Activated CD4-positive, alpha-beta T cell treated with anti-CD3 and anti-CD28 coated beads, Interleukin-2, amount 50 U/mL, for 1 hour (primary cell): ENCODE results near the gene XPR1.
"Not testable (repeated sequence)": the region's sequence is repeated elsewhere in the genome, so short reads cannot be mapped to it uniquely, and the experiment has no call there.

Source experiments
- DNase-seq: peaks from one replicate; pipeline ENCODE4 v3.0.0-alpha.2; 2020

Gene XPR1

GRCh38 chr1:180786624-180787023 lies 154.8 kb downstream of the XPR1 start:
- no peak for DNase-seq

GRCh38 chr1:180787628-180788307 lies 155.9 kb downstream of the XPR1 start:
- no peak for DNase-seq

- no peak for DNase-seq
These were observed 157.6 kb downstream of the XPR1 start for GRCh38 chr1:180789460-180789859.

- DNase-seq = not testable (repeated sequence)
These were observed 159.3 kb downstream of the XPR1 start for GRCh38 chr1:180791152-180791551.

GRCh38 chr1:180791806-180792205 lies 160.0 kb downstream of the XPR1 start:
- no peak for DNase-seq

GRCh38 chr1:180793451-180793850 lies 161.6 kb downstream of the XPR1 start:
- no peak for DNase-seq

- DNase-seq = no peak
These were observed 165.2 kb downstream of the XPR1 start for GRCh38 chr1:180796897-180797640.

GRCh38 chr1:180800945-180801344 lies 169.1 kb downstream of the XPR1 start:
- DNase-seq = no peak

- no peak for DNase-seq
These were observed 171.0 kb downstream of the XPR1 start for GRCh38 chr1:180802813-180803212.

- no peak for DNase-seq
These were observed 173.5 kb downstream of the XPR1 start for GRCh38 chr1:180805316-180805715.

- DNase-seq = no peak
These were observed 179.5 kb downstream of the XPR1 start for GRCh38 chr1:180811298-180811697.

GRCh38 chr1:180811886-180812285 lies 180.1 kb downstream of the XPR1 start:
- DNase-seq = no peak

- DNase-seq = no peak
These were observed 182.4 kb downstream of the XPR1 start for GRCh38 chr1:180814258-180814657.

GRCh38 chr1:180815188-180815587 lies 183.4 kb downstream of the XPR1 start:
- no peak for DNase-seq

GRCh38 chr1:180816132-180816531 lies 184.3 kb downstream of the XPR1 start:
- no peak for DNase-seq

GRCh38 chr1:180821970-180822369 lies 190.1 kb downstream of the XPR1 start:
- no peak for DNase-seq

GRCh38 chr1:180831507-180831906 lies 199.7 kb downstream of the XPR1 start:
- not testable (repeated sequence) for DNase-seq

- DNase-seq = not testable (repeated sequence)
These were observed 201.4 kb downstream of the XPR1 start for GRCh38 chr1:180833180-180833579.

- DNase-seq = no peak
These were observed 204.6 kb downstream of the XPR1 start for GRCh38 chr1:180836449-180836848.

- DNase-seq = no peak
These were observed 205.2 kb downstream of the XPR1 start for GRCh38 chr1:180837020-180837419.

GRCh38 chr1:180838535-180838934 lies 206.7 kb downstream of the XPR1 start:
- no peak for DNase-seq

GRCh38 chr1:180839547-180839946 lies 207.7 kb downstream of the XPR1 start:
- DNase-seq = no peak

- DNase-seq = no peak
These were observed 209.6 kb downstream of the XPR1 start for GRCh38 chr1:180841415-180841814.

- no peak for DNase-seq
These were observed 210.2 kb downstream of the XPR1 start for GRCh38 chr1:180842052-180842451.
